Stimulated activated CD8-positive, alpha-beta memory T cell treated with anti-CD3 and anti-CD28 coated beads, Interleukin-12 subunit alpha, Interleukin-12 subunit beta, amount 100 ng/mL, for 4 hours (primary cell): ENCODE data around the gene MAGOH.
"Not testable (repeated sequence)": the region's sequence is repeated elsewhere in the genome, so short reads cannot be mapped to it uniquely, and the experiment has no call there.

Experiments
- DNase-seq: peaks from one replicate; pipeline ENCODE4 v3.0.0-alpha.2; 2020; ENCODE audit warnings: low read depth

The MAGOH gene

GRCh38 chr1:53238197-53239155, at the start of gene MAGOH:
MAGOH (minus strand) TSS chr1:53238518; CDS start chr1:53238448, 70 bp downstream.
- peak; percentile 91 for DNase-seq

GRCh38 chr1:53286955-53287354, 48.6 kb upstream of the MAGOH start:
- no peak for DNase-seq

- DNase-seq = no peak
Measured at GRCh38 chr1:53285969-53286760, 47.8 kb upstream of the MAGOH start.

- no peak for DNase-seq
Measured at GRCh38 chr1:53285546-53285945, 47.2 kb upstream of the MAGOH start.

DNA sequence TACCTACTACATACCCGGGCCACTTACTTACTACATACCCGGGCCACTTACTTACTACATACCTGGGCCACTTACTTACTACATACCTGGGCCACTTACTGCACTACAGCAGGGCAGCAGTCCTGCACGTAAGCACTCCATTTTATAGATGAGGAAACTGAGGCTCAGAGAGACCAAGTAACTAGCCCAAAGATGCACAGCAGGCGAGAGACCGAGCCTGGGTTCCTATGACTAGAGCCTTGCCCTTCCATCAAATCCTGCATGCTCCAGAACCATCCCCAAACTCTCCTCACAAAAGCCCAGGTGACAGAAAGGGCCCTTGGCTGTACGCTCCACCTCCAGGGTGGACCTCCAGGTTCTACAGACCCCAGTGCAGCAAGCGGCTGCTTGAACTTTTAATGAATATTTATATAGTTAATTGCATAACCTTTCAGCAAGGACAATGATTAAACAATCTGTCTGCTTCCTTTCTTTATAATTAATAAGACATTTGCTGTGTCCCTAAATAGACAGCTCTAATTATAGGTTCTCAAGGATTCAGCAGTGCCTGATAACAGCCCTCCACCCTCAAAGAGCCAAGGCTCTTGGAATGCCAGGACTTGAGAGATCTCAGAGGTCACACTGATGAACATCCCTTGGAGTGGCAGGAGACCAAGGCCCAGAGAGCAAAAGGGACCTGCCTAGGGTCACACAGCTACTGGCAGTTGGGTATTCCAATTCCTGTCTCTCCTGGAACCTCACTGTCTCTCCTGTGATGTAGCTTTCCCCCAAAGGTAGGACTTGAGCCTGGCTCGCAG, 46.1 kb upstream of the MAGOH start:
- DNase-seq = no peak

DNA sequence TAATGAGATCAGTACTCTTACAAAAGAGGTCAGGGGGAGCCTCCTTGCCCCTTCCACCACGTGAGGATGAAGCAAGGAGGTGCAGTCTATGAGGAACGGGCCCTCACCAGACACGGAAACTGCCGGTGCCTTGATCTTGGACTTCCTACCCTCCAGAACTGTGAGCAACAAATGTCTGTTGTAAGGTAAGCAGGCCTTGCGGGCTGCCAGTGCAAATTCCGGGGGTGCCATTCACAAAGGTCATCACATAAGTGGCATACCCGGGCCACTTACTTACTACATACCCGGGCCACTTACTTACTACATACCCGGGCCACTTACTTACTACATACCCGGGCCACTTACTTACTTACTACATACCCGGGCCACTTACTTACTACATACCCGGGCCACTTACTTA, 44.8 kb upstream of the MAGOH start:
- DNase-seq = not testable (repeated sequence)

GRCh38 chr1:53281133-53281532, 42.8 kb upstream of the MAGOH start:
- no peak for DNase-seq

DNA sequence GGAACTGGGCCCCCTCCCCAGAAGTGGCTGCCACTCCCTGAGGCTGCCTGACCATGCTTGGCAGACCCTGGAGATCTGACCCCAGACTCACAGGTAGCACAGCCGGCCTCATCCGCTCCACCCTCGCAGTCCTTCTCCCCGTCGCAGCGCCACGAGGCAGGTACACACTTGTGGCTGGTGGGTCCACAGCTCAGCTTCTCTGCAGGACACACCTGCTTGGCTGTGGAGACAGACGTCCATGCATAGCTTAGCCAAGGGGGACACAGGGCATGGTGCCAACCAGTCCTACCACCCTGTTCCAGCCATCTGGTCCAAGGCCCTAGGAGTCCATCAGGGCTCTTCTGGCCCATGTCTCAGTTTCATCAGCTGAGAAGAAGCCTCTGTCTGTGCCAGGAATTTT, 42.2 kb upstream of the MAGOH start:
- no peak for DNase-seq

DNA sequence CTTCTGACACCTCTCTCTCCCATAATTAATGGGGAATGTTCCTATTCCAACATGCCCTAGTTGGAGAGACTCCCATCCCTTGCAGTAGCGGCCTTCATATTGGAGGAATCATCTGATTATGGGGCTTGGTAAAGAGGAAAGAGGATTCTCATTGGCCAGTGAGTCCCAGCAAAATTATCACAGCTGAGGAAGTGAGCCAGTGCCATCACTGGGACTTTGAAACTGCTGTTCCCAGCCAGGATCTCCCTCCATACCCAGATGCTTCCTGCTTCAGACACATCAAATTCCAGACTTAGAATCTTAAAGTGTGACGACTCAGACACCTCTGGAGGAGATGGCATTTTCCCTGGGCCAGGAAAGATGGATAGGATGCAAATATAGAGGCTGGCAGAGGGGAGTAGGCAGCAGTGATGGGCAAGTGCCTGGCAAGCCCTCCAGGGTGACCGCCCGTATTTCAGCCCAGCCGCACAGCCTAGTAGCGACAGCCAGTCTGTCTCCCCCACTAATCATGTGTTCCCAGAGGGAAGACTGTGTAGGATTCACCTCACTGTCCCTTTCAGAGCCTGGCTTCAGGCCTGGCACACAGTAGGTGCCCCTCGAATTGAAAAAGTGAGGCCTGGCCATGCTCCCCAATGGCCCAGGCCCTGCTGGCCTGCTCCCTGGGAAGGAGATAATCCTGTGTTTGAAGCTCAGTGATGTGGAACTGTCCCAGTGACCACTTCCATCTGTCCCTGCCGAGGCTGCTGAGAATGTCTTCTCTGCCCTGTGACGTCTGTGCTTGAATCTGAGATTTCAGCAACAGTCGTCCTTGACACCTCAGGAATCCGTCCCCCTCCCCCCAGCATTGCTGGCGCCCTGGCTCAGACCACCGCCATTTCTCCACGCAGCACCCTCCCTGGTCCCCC, 41.2 kb upstream of the MAGOH start:
- no peak for DNase-seq

DNA sequence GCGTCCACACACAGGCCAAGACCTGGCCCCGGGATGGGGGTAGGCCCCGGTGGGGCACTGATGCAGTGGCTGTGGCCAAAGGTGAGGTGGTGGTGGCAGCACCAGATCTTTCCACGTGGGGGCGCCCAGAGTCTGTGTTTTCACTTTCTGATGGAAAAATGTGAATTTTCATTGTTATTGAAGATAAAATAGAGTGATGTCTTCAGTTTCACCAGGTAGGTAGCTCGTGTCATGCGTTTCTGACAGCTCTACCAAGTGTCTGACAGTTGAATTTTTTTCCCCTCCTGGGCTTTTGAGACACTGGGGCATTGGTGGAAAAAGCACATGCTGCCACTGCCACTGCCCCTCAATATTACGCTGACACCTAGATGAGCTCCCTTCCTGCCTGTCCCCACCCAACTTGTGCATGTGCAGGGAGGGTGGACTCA, 40.0 kb upstream of the MAGOH start:
- DNase-seq = peak; percentile 47

GRCh38 chr1:53277326-53277725, 39.0 kb upstream of the MAGOH start:
- no peak for DNase-seq

DNA sequence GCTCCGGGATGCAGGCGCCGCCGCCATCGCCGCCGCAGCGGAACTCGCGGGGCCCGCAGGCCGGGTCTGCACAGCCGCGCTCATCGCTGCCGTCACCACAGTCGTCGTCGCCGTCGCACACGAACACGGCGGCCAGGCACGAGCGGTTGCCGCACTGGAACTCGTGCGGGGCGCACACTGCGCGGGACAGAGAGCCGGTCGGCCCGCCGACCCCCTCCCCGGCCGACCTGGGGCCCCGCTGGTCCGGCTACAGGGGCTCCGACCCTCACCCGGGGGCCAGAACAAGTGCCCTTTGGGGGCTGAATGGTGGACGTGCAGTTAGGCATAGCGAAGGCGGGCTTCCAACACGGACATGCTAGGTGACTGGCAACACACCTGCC, 38.6 kb upstream of the MAGOH start:
- DNase-seq = no peak

DNA sequence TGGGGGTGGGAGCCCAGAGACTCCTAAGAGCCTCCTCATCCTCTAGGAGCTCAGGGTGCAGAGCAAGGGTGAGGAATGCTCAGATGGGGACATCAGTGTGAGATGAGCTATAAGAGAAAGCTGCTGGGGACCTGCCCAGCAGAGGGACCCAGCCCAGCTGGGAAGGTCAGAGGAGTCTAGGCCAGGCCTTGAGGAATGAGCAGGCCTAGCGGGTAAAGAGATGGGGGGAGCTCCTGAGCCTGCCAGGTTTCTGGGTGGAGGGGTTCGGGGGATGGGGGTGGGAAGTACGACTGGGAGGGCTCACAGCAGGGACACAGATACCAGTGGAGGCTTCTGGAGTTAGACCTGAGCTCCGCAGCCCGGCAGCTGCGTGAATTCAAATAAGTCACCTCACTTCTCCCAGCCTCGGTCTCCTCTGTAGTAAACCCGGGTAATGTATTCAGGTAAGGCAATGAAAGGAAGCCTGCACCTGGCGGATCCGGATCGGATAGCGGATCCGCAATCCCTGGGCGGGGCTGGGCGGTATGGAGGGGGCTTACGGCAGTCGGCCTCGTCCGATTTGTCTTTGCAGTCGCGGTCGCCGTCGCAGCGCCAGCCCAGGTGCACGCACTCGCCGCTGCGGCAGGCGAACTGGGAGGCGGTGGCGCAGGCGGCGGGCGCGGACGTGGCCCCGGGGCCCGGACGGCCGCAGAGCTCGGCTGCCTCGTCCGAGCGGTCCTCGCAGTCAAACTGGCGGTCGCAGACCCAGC, 38.0 kb upstream of the MAGOH start:
- DNase-seq = no peak

- DNase-seq = no peak
Measured at GRCh38 chr1:53275566-53275965, 37.2 kb upstream of the MAGOH start.

DNA sequence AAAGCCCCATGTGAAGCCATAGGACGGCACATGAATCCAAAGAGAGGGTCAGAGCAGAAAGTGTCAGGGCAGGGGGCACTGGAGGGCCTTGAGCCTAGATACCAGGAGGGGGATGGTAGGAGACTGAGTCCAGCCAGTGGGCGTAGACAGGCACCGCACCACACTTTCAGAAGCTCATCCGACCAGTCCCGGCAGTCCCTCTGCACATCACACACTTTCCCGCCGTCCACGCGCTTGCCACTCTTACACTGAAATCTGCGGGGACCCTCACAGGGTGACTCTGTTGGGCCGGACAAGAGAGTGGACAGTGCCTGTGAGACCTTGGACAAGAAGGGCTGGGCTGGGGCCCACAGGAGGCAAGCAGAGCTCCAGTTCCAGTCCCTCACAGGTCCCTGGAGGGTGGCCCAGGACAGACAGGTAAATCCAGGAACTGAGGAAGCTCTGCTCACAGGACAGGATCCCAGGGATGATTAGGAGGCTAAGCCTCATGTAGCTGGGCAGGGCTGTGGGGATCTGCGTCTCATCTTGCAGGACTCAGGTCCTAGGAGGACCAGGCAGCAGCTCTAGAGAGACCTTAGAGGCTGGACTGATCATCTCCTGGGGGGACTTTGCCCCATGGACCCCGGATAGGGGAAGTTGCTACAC, 36.3 kb upstream of the MAGOH start:
- DNase-seq = no peak

DNA sequence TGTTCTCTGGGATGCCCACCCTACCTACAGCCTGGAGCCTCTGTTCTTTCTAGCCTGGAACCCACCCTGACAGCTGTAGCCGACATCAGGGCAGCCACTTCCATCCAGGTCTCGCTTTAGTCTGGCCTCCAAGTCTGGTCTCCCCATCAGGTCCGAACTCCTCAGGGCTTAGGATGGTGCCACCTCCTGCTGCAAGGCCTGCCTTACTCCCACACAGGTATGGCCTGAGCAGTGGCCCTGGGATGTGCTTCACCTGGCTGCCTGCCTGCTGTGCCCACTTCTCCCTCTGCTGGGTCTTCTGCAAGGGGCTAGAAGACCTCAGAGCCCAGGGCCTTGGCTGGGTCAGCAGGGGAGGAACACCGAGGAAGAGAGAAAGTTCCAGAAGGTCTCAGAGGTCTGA, 35.7 kb upstream of the MAGOH start:
- no peak for DNase-seq

GRCh38 chr1:53273526-53273925, 35.2 kb upstream of the MAGOH start:
- DNase-seq = no peak

- no peak for DNase-seq
Measured at GRCh38 chr1:53272349-53272748, 34.0 kb upstream of the MAGOH start.

DNA sequence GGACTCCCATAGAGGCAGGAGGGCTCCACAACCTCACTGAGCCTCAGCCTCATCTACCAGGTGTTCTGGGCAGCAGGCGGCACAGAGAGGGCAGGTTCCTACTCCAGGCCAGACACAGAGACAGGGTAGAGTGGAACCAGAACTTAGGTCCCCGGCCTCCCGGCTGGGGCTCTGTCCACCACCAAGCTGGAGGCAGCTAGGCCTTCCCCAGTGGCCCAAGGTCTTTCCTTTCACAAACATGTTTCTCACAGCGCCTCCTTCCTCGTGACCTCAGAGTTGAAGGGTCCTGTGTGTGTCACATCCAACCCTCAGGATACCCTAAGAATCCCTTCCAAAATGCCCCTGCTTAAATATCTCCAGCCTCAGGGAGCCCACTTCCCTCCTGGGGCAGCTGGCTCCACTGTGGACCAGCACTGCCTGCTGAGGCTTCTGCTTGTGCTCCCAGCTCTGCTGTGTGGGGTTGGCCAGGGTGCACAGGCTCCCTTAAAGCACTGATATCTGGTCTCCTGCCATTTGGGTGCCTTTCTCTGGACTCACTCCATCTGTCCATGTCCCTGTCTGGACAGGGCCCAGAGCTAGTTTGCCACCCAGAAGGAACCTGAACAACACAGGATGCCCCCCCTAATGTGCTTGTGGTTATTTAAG, 33.2 kb upstream of the MAGOH start:
- no peak for DNase-seq
